Measurements from ENCODE around the gene MYO1A. TPM values are rescaled to one million over a fixed set of nuclear protein-coding genes. Genes with fewer than 3 reads are reported as not detected.
A peak's percentile ranks its signal among the peaks of the same experiment; 100 is the strongest.

MYO1A gene
- total RNA-seq, 4 donors from 2014 or later = 0.38 to 0.48 TPM; not detected in 2

GRCh38 chr12:57001448-57001906 lies 48.5 kb downstream of the MYO1A start:
- TF ChIP-seq CTCF (IDR thresholded peaks at IDR 0.05) = peak; percentile 64 to 89 (median 78)
- TF ChIP-seq POLR2A (IDR thresholded peaks at IDR 0.05) = no peak
- peaks cover 16 to 66% (median 20%) of the 10 kb centered on the region in 3 donors for H3K36me3 ChIP-seq
- peak overlapping the region in 3 of 4 donors; percentile 14 to 42 (median 31) for H3K27ac ChIP-seq
- peaks cover 7 to 47% (median 13%) of the 10 kb centered on the region in 3 donors for H3K4me1 ChIP-seq
- WGBS, 2 donors = 27 to 35% methylated on average over 7 to 10 of the region's 13 CpGs
- intact Hi-C loops (cut with DNase I) = no loop called here
- H3K4me3 ChIP-seq = no peak overlapping the region
- no peaks in the 10 kb centered on the region for H3K9me3 ChIP-seq
- DNase-seq = no peak
- H3K27me3 ChIP-seq = no peaks in the 10 kb centered on the region

GRCh38 chr12:57000393-57000792 lies 49.5 kb downstream of the MYO1A start:
- intact Hi-C loops (cut with DNase I) = no loop called here
- no peak overlapping the region for H3K4me3 ChIP-seq
- no peak for TF ChIP-seq POLR2A (IDR thresholded peaks at IDR 0.05)
- no peak for TF ChIP-seq CTCF (IDR thresholded peaks at IDR 0.05)
- H3K36me3 ChIP-seq = peaks cover 16 to 76% (median 20%) of the 10 kb centered on the region in 3 donors
- no peaks in the 10 kb centered on the region for H3K27me3 ChIP-seq
- 55 to 73% methylated on average over 1 of the region's 1 CpG for WGBS, 2 donors
- no peaks in the 10 kb centered on the region for H3K9me3 ChIP-seq
- peaks cover 3 to 42% (median 10%) of the 10 kb centered on the region in 3 donors for H3K4me1 ChIP-seq
- no peak for DNase-seq
- H3K27ac ChIP-seq = no peak overlapping the region

GRCh38 chr12:56999456-56999855 lies 50.5 kb downstream of the MYO1A start:
- intact Hi-C loops (cut with DNase I) = no loop called here
- no peaks in the 10 kb centered on the region for H3K27me3 ChIP-seq
- no peak for DNase-seq
- peaks cover 16 to 78% (median 20%) of the 10 kb centered on the region in 3 donors for H3K36me3 ChIP-seq
- peaks cover 0 to 33% (median 7%) of the 10 kb centered on the region in 3 donors for H3K4me1 ChIP-seq
- WGBS, 2 donors = 74 to 79% methylated on average over 4 of the region's 4 CpGs
- H3K9me3 ChIP-seq = no peaks in the 10 kb centered on the region
- no peak overlapping the region for H3K4me3 ChIP-seq
- H3K27ac ChIP-seq = no peak overlapping the region
- TF ChIP-seq CTCF (IDR thresholded peaks at IDR 0.05) (no peak), POLR2A (IDR thresholded peaks at IDR 0.05) (no peak)

GRCh38 chr12:56998981-56999380 lies 50.9 kb downstream of the MYO1A start:
- intact Hi-C loops (cut with DNase I) = no loop called here
- Histone ChIP-seq H3K27me3 (no peaks in the 10 kb centered on the region), H3K9me3 (no peaks in the 10 kb centered on the region), H3K27ac (no peak overlapping the region), H3K4me3 (no peak overlapping the region), H3K36me3 (peaks cover 13 to 73% (median 19%) of the 10 kb centered on the region in 3 donors), H3K4me1 (peaks cover 0 to 29% (median 7%) of the 10 kb centered on the region in 3 donors)
- no peak for DNase-seq
- 39 to 58% methylated on average over 4 of the region's 4 CpGs for WGBS, 2 donors
- TF ChIP-seq POLR2A (IDR thresholded peaks at IDR 0.05) = no peak
- no peak for TF ChIP-seq CTCF (IDR thresholded peaks at IDR 0.05)

- Histone ChIP-seq H3K9me3 (no peaks in the 10 kb centered on the region), H3K4me1 (peaks cover 0 to 29% (median 7%) of the 10 kb centered on the region in 3 donors), H3K27me3 (no peaks in the 10 kb centered on the region), H3K4me3 (no peak overlapping the region), H3K36me3 (peaks cover 7 to 66% (median 12%) of the 10 kb centered on the region in 3 donors), H3K27ac (no peak overlapping the region)
- WGBS, 2 donors = 82 to 95% methylated on average over 4 to 6 of the region's 6 CpGs
- intact Hi-C loops (cut with DNase I) = no loop called here
- no peak for TF ChIP-seq CTCF (IDR thresholded peaks at IDR 0.05)
- TF ChIP-seq POLR2A (IDR thresholded peaks at IDR 0.05) = no peak
- no peak for DNase-seq
Measured at GRCh38 chr12:56998316-56998715, 51.6 kb downstream of the MYO1A start.
